Activated CD4-positive, alpha-beta T cell treated with anti-CD3 and anti-CD28 coated beads, Interleukin-2, amount 10 ng/mL, durations not matched to agents 24 days and 14 days (primary cell): ENCODE measurements around the gene FXYD3. TPM values are rescaled to one million over a fixed set of nuclear protein-coding genes. Genes with fewer than 3 reads are reported as not detected.
"Not testable (repeated sequence)": the region's sequence is repeated elsewhere in the genome, so short reads cannot be mapped to it uniquely, and the experiment has no call there.

Experiments
- DNase-seq: peaks from one replicate; pipeline ENCODE4 v3.0.0; 2022
- H3K27ac Mint-ChIP-seq: one replicate; pipeline ENCODE4 v1.8.0; 2022; ENCODE audit warnings: mild to moderate bottlenecking, mixed read lengths
- H3K27me3 Mint-ChIP-seq: one replicate; pipeline ENCODE4 v1.8.0; 2022; ENCODE audit warnings: mixed read lengths
- H3K36me3 Mint-ChIP-seq: one replicate; pipeline ENCODE4 v1.8.0; 2022; ENCODE audit warnings: low read depth, mild to moderate bottlenecking, mixed read lengths
- H3K4me1 Mint-ChIP-seq: one replicate; pipeline ENCODE4 v1.8.0; 2021; ENCODE audit warnings: mixed read lengths
- H3K4me3 Mint-ChIP-seq: one replicate; pipeline ENCODE4 v1.8.0; 2022; ENCODE audit warnings: mild to moderate bottlenecking, moderate library complexity, mixed read lengths
- H3K9me3 Mint-ChIP-seq: one replicate; pipeline ENCODE4 v1.8.0; 2021; ENCODE audit warnings: mixed read lengths
- intact Hi-C: fragments of 100-400 bp; cut with micrococcal nuclease; formaldehyde crosslinking; loops from one replicate; pipeline ENCODE4 v1.15.1; 2023
- total RNA-seq: library from RNA; stranded (reverse); gene quantifications from 2 replicates; pipeline ENCODE4 v1.2.3, GENCODE V29; 2022

Gene FXYD3
- total RNA-seq, 1 donor from 2014 or later: not detected

DNA sequence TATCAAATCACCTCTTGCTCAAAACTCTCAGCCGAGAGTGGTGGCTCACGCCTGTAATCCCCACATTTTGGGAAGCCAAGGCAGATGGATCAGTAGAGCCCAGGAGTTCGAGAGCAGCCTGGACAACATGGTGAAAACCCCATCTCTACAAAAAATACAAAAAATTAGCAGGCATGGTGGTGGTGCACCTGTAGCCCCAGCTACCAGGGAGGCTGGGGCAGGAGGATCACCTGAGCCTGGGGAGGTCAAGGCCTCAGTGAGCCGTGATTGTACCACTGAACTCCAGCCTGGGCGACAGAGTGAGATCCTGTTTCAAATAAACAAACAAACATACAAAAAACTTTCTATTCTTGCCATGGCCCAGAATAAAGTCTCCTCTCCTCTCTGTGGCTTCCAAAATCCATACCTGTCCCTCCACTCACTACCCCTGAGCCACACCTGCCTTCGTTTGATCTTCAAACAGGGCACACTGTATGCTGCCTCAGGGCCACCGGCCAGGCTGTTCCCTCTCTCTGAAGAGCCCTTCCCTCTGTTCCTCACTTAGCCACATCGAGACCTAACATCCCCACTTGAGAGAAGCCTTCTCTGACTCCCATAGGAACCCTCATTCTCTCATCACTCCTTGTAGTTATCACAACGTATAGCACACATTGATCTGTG, 12.9 kb downstream of the FXYD3 start:
- intact Hi-C loops: no loop called here
- Mint-ChIP-seq H3K27me3 (peaks cover 5% of the 10 kb centered on the region), H3K27ac (no peak overlapping the region), H3K4me3 (no peak overlapping the region), H3K4me1 (peaks cover 11% of the 10 kb centered on the region), H3K9me3 (peaks cover 9% of the 10 kb centered on the region), H3K36me3 (no peaks in the 10 kb centered on the region)
- no peak for DNase-seq

DNA sequence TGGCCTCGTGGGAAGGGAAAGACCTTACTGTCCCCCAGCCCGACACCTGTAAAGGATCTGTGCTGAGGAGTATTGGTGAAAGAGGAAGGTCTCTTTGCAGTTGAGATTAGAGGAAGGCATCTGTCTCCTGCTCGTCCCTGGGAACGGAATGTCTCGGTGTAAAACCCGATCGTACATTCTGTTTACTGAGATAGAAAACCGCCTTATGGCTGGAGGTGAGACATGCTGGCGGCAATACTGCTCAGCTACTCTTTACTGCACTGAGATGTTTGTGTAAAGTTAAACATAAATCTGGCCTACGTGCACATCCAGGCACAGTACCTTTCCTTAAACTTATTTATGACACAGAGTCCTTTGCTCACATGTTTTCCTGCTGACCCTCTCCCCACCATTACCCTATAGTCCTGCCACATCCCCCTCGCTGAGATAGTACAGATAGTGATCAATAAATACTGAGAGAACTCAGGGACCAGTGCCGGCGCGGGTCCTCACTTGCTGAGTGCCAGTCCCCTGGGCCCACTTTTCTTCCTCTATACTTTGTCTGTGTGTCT, 14.2 kb downstream of the FXYD3 start:
- H3K27ac Mint-ChIP-seq, DNase-seq, H3K4me1 Mint-ChIP-seq, H3K36me3 Mint-ChIP-seq, H3K27me3 Mint-ChIP-seq, intact Hi-C loops, H3K9me3 Mint-ChIP-seq, H3K4me3 Mint-ChIP-seq: not testable (repeated sequence)

DNA sequence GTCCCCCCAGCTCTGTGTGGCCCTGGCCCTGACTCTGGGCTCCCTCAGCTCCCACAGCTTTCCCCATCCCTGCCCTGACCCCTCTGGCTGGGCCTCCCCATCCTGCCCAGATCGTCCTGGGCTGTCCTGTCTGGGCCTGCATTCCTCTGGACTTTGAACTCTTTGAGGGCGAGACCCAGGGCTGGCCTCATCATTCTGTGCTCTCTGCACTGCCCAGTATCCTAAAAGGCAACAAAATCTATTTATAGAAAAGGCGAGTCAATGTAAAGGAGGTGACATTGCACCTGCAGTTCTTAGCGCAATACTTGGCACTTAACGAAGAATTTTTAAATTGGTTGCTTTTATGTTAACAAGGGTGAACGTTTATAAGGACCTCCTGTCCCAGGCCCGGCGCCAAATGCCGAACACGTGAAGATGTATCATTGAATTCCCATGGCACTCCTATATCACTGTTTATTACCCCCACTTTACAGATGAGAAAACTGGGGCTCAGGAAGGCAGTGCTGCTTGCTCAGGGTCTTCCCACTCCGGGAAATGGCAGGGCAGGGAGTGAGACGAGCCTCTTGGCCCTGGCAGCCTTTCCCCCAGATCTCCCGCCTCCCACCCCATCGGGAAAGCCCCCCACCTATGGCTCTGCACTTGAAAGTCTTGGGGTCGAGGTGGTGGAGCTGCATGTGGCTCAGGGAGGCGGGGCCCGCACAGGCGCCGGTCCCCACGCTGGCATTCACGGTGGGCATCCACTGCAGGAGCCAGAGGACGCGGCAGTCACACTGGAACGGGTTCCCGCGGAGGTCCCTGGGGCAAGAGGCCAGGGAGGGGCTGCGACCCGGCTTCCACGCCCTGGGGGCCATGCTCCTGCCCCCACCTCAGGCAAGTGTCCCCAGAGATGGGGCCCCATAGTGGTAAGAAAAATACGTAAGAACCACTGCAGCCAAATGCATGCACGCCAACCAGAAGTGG, 15.4 kb downstream of the FXYD3 start:
- intact Hi-C loops: no loop called here

DNA sequence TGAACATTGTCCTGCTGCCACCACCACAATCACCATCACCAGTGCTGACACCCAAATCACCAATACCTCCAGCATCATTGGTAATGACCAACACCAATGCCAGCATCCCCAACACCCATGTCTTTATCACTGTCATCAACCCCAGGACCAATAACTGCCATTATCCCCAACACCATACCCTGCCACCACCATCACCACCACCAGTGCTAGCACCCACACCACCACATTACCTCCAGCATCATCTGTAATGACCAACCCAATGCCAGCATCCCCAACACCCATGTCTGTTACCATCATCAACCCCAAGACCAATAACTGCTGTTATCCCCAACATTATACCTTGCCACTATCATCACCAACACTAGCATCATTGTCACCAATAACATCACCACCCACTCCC, 16.6 kb downstream of the FXYD3 start:
- Mint-ChIP-seq H3K4me1 (peaks cover 6% of the 10 kb centered on the region), H3K36me3 (no peaks in the 10 kb centered on the region), H3K27ac (no peak overlapping the region), H3K4me3 (no peak overlapping the region), H3K27me3 (peaks cover 10% of the 10 kb centered on the region), H3K9me3 (peaks cover 9% of the 10 kb centered on the region)
- intact Hi-C loops: no loop called here
- DNase-seq: no peak

More for the DNA sequence above, 15.4 kb downstream of the FXYD3 start:
- H3K27ac Mint-ChIP-seq: no peak overlapping the region
- H3K36me3 Mint-ChIP-seq: no peaks in the 10 kb centered on the region
- peaks cover 6% of the 10 kb centered on the region for H3K4me1 Mint-ChIP-seq
- no peak for DNase-seq
- H3K4me3 Mint-ChIP-seq: no peak overlapping the region
- H3K9me3 Mint-ChIP-seq: peaks cover 9% of the 10 kb centered on the region
- peaks cover 7% of the 10 kb centered on the region for H3K27me3 Mint-ChIP-seq

DNA sequence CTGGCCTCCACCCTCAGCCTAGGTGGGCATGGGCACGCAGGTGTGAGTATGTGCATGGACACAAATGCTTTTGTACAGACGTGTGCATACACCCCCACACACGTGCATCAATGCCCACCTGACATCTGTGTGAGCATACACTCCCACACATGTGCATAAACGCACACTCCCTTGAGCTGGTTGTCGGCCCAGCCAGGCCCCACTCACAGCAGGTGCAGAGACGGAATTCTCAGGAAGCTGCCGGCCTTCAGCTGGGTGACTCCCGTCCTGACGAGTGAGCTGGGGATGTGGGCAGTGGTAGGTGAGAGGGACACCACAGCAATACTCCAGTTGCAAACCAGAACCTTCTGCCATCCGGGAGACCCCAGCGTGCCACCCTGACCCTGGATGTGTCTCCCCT, 18.2 kb downstream of the FXYD3 start:
- no peak overlapping the region for H3K4me3 Mint-ChIP-seq
- peaks cover 12% of the 10 kb centered on the region for H3K27me3 Mint-ChIP-seq
- H3K27ac Mint-ChIP-seq: no peak overlapping the region
- peaks cover 7% of the 10 kb centered on the region for H3K4me1 Mint-ChIP-seq
- intact Hi-C loops: no loop called here
- H3K9me3 Mint-ChIP-seq: peaks cover 9% of the 10 kb centered on the region
- no peak for DNase-seq
- no peaks in the 10 kb centered on the region for H3K36me3 Mint-ChIP-seq

DNA sequence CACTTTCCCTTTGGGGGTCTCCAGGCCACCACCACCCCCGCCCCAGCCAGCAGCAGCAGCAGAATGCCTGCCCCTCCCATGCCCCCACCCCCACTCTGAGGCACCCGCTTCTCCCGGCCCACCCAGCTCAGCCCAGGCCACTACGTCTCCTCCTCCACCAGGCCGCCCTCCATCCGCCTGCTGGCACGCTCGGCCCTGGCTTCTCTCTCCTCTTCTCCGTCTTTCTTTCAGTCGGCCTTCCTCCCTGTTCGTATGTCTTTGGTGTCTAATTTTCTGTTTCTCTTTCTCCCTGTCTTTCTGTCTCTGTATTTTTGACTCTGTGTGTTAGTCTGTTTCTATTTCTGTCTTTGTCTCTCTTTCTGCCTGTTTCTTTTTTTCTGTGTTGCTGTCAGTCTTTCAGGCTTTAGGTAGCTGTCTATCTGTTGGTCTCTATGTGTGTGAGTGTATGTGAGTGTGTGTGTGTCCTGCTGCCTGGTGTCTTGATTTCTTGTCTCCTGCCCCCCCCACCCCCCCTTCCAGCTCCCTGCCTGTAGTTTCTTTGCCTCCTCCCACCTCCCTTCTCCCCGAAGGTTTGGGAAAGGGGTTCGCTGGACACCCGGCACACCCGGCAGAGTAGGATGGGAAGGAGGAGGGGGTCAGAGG, 19.1 kb downstream of the FXYD3 start, which contains the start of gene LGI4:
Gene LGI4 (minus strand): TSS at position 459 of the 642 bp plus-strand sequence. CDS start 379 bp downstream, at position 80.
- intact Hi-C loops: loop anchor here (1.0 kb wide), 2 partner anchors 20 to 67 kb away; no protein-coding TSS in a partner anchor
- H3K27me3 Mint-ChIP-seq: peaks cover 10% of the 10 kb centered on the region
- DNase-seq: no peak
- no peak within 1 kb of the TSS for H3K27ac Mint-ChIP-seq
- H3K4me1 Mint-ChIP-seq: peaks cover 7% of the 10 kb centered on the region
- H3K4me3 Mint-ChIP-seq: no peak within 1 kb of the TSS
- H3K9me3 Mint-ChIP-seq: peaks cover 9% of the 10 kb centered on the region
- H3K36me3 Mint-ChIP-seq: no peaks in the 10 kb centered on the region

DNA sequence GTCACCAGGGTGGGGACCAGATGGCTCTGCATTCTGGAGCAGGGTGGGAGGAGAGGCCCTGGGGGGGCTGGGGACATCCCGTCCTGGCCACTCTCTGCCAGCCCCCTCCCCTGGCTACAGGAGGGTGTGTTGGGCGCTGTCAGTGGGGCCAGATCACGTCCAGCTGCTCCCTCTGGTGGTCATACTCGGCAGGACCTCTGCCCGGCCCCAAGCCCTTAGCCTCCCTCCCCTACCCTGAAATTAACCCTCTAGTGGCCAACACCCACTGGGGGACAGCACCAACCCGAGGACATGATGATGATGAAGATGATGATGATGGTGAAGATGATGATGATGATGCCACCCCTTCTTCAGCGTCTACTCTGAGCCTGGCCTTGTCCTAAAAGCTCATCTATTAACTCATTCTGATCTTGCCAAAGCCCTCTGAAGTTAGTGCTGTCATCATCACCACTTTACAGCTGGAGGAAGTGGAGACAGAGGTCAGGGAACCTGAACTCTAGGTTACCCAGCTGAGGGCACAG, 19.8 kb downstream of the FXYD3 start:
- peak; percentile 90 for DNase-seq
- no peak overlapping the region for H3K4me3 Mint-ChIP-seq
- no peaks in the 10 kb centered on the region for H3K36me3 Mint-ChIP-seq
- intact Hi-C loops: loop anchor here (1.0 kb wide), 2 partner anchors 21 to 68 kb away; no protein-coding TSS in a partner anchor
- H3K9me3 Mint-ChIP-seq: peaks cover 9% of the 10 kb centered on the region
- H3K27ac Mint-ChIP-seq: no peak overlapping the region
- H3K4me1 Mint-ChIP-seq: peaks cover 7% of the 10 kb centered on the region
- peaks cover 8% of the 10 kb centered on the region for H3K27me3 Mint-ChIP-seq

DNA sequence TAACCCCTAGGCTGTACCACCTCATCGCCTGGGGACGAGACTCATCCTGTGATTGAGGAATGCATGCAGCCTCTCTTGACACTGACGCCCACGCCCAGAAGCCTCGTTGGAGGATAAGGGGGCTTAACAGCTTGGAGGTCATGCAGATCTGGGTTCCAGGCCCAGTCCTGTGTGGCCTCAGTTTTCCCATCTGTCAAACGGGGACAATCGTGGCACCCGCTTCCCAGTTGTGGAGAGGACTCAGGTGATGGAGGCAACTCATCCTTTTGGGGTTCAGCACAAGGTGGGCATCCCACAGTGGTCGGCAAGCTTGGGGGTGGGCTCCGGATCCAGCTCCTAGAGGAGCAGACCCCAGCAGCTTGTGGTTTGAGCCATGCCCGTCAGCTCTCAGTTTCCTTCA, 20.6 kb downstream of the FXYD3 start:
- Mint-ChIP-seq H3K36me3 (no peaks in the 10 kb centered on the region), H3K4me3 (no peak overlapping the region), H3K27ac (no peak overlapping the region), H3K27me3 (peaks cover 10% of the 10 kb centered on the region), H3K4me1 (peaks cover 13% of the 10 kb centered on the region), H3K9me3 (peaks cover 9% of the 10 kb centered on the region)
- DNase-seq: no peak
- intact Hi-C loops: no loop called here

DNA sequence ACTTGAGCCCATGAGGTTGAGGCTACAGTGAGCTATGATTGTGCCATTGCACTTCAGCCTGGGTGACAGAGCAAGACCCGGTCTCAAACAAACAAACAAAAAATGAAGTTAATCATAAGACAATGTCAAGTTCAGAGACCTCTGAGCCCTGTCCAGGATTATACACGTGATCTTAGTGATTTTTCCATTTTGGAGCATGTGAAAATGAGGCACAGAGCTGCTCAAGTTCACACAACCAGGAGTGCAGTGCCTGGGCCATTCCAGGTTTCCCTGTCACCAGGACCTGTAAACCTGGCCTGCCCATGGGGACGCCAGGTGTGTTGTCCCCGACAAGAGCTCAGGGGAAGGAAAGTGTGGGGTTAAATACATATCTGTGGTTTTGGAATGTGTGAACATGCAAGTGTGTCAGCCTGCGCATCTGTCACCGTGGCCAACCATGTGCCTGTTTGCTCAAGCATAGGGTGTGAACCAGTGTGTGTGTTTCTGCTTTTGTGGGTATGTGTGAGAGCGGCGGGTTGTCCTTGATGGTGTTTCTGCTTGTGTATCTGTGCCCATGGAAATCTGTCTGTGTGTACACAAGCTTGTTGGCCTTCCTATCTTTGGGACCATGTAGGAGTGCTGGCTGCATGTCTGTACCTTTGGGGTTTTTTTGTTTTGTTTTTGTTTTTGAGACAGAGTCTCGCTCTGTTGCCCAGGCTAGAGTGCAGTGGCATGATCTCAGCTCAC, 21.5 kb downstream of the FXYD3 start:
- no peak for DNase-seq
- Mint-ChIP-seq H3K36me3 (no peaks in the 10 kb centered on the region), H3K27ac (no peak overlapping the region), H3K9me3 (peaks cover 9% of the 10 kb centered on the region), H3K4me1 (peaks cover 21% of the 10 kb centered on the region), H3K4me3 (no peak overlapping the region), H3K27me3 (peaks cover 12% of the 10 kb centered on the region)
- intact Hi-C loops: no loop called here

DNA sequence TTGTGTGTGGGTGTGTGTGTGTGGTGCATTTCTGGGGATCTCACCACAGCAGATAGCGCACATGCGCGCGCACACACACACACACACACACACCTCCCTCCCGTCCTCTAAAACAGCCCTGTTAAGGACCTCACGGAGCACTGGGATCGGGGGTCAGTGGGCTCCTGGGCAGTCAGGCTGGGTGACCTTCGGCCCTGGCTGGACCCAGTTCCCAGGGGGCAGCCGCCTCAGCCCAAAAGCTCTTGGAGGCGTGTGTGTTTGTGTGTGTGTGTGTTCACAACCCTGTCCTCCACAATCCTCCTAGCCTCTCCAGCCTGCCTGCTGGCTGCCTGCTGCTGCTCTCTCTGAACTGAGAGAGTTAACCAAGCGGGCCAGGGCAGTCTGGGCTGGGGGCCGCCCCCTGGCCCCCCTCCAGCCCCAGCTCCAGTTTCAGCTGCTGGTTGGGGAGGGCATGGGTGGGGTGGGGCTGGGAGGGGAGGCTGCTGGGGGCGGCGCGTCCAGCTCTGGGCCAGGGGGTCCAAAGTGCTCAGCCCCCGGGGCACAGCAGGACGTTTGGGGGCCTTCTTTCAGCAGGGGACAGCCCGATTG, 22.8 kb downstream of the FXYD3 start, which contains the start of gene FXYD1:
Gene FXYD1 (plus strand): TSS at position 520 of the 588 bp plus-strand sequence. CDS start 1,256 bp downstream, outside the sequence.
- intact Hi-C loops: no loop called here
- Mint-ChIP-seq H3K27ac (no peak within 1 kb of the TSS), H3K4me1 (peaks cover 23% of the 10 kb centered on the region)

DNA sequence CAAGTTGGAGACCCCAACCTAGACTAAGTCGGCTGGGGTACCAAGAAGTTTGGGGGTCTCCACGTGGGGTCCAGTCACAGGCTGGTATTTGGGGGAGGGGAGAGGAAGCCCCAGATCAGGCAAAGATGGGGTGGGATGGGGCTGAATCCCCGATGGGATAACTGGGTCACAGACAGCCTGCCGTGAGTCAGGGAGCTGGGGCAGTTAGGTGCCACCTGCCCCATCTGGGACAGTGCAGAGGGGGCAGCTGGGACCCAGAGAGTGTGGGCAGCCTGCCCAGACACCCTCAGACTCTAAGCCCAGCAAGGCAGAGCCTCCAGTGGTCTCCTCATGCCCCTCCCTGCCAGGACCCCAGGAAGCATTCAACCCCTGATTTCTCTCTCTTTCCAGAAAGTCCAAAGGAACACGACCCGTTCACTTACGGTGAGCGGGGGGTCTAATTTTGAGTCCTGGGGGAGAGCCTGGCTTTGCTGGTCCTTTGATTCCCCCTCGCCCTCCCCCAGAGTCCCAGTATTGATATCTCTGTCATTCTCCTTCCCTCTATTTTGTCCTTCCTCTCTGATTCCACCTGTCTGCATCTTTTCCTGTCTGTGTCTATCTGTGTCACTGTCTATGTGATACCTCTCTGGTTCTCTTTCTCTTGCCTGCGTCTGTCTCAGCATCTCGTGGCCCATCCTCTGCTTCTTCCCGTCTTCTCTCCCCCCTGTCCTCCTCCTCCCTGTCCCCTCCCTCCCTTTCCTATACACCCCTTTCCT, 24.8 kb downstream of the FXYD3 start:
- intact Hi-C loops: no loop called here
- peak; percentile 61 for DNase-seq
- H3K9me3 Mint-ChIP-seq: no peaks in the 10 kb centered on the region
- peaks cover 35% of the 10 kb centered on the region for H3K4me1 Mint-ChIP-seq
- no peak overlapping the region for H3K27ac Mint-ChIP-seq
- H3K36me3 Mint-ChIP-seq: no peaks in the 10 kb centered on the region
- peak overlapping the region; percentile 43 for H3K4me3 Mint-ChIP-seq
- peaks cover 23% of the 10 kb centered on the region for H3K27me3 Mint-ChIP-seq

More for the DNA sequence above, 22.8 kb downstream of the FXYD3 start, which contains the start of gene FXYD1:
- H3K27me3 Mint-ChIP-seq: peaks cover 12% of the 10 kb centered on the region
- no peak within 1 kb of the TSS for H3K4me3 Mint-ChIP-seq
- DNase-seq: no peak
- H3K9me3 Mint-ChIP-seq: no peaks in the 10 kb centered on the region
- no peaks in the 10 kb centered on the region for H3K36me3 Mint-ChIP-seq
